SW480 (cell line): ENCODE data around the gene COL4A1.

ENCODE experiments used
- DNase-seq: peaks from one replicate; pipeline ENCODE4 v3.0.0-alpha.2; 2016; ENCODE audit warnings: low spot score

COL4A1 gene

GRCh38 chr13:110306960-110307766 is at the start of gene COL4A1, which contains the start of gene COL4A2:
Gene COL4A1, minus strand, starts transcription at chr13:110307157. Its CDS starts 130 bp downstream, at chr13:110307027.
Gene COL4A2, plus strand, starts transcription at chr13:110307284. Its CDS starts 620 bp downstream, at chr13:110307904.
- no peak for DNase-seq

DNA sequence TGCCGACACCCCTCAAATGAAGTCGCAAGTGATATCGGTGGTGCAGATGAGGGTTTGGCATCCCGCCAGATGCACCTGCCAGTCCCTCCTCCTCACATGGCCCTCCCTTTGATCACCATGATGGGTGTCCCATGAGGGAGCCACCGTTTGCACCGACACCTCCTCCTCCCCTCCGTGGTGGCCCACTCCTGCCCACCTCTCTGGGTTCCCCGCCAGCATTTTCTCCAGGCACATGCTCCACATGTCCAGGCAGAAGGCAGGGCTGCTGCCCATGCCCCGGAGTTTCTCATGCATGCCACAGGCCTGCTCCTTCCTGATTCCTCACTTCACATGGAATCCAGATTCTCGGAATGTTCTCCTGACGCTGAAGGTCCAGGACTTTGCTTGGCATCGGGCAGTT is 49.4 kb upstream of the COL4A1 start:
- DNase-seq: no peak

DNA sequence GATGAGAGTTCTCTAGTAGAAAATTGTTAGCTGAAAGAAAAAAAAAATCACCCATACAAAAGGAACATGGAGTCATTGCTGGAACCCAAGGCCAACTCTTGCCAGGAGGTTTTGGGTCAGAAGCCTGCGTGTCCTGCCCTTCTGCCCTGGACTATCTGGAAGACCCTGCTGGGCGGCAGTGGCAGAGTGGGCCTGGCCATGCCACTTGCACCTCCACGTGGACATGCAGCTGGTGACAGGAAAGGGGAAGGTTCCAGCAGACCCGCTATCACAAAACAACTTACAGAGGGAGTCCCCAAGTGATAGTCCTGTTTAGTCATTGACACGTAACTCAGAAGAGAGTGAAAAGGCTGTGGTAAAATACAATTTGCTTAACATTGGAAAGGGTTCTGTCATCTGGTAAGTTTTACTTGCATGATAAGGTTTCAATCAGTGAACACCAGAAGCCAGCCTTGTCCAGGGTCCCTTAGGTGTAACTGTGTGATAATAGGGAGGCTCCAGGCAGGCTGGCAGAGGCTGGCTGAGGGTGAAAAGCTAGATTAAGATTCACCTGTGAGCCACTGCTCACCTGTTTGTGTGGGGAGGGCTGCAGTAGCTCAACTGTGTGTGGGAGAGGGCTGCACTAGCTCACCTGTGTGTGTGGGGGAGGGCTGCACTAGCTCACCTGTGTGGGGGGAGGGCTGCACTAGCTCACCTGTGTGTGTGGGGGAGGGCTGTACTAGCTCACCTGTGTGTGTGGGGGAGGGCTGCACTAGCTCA is 47.9 kb upstream of the COL4A1 start:
- no peak for DNase-seq

DNA sequence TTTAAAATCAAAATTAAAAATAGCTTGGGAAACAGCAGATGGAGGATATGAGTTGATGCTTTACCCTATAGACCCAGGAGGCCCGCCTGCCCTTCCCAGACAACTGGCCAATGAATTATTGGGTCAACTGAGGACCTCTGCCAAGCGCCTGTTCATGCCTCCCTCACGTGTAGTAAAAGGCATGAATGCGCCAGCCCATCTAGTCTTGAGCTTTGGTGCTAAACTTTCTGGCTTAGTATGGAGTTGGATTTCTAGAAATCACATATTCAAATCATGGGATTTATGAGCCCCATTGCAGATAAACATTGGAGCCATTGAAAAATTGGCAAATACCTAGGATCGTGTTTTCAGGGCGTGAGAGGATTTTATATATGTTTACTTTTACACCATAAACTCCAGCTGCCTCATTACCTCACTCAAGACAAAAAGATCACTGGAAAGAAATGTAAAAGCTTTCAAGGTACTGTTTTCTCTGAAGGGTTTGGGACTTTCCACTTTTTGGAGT is 47.2 kb upstream of the COL4A1 start:
- no peak for DNase-seq

DNA sequence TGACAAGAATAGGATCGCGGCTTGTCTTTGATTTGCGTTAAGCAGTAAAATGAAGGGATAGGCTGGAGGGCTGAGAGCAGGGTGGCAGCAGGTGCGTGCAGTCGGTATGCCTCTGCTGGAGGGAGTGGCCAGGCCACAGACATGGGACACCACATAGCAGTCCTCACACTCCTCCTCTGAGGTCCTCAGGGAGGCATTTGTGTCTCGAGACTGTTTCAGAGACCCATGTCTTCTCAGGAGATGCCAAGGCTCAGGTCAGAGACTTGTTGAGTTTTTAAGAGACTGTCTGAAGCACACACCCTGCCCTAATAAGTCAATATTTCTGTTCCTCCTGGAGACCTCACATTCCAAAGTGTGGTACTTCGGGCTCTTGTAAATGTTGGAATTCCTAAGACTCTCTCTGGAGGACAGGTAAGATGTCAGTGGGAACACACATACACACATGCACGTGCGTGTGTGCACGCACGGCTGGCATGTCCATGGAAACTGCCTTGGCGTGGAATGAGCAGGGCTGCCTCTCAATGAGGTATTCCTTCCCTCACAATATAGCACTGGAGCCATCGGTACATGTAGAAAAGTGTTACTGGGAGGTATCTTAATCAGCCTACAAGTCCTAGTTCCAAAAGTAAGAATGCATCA is 46.5 kb upstream of the COL4A1 start:
- DNase-seq: peak; percentile 28

DNA sequence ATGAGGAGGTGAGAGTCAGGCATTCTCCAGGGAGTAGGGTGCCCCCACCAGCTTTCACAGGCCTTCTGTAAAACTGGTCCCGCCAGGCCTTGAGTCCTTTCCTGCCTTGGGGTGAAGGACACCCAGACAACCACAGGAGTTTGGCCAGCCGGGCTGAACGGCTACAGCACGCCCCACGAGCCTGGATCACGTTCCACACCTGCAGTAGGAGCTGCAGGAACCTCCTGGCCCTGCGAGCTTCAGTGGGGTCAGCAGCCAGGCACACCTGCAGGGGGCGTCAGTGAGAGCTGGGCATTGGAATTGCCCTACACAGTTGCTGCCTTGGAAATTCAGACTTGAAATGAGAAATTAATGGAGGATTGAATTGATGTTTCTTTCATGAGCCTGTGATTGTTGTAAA is 45.8 kb upstream of the COL4A1 start:
- no peak for DNase-seq

DNA sequence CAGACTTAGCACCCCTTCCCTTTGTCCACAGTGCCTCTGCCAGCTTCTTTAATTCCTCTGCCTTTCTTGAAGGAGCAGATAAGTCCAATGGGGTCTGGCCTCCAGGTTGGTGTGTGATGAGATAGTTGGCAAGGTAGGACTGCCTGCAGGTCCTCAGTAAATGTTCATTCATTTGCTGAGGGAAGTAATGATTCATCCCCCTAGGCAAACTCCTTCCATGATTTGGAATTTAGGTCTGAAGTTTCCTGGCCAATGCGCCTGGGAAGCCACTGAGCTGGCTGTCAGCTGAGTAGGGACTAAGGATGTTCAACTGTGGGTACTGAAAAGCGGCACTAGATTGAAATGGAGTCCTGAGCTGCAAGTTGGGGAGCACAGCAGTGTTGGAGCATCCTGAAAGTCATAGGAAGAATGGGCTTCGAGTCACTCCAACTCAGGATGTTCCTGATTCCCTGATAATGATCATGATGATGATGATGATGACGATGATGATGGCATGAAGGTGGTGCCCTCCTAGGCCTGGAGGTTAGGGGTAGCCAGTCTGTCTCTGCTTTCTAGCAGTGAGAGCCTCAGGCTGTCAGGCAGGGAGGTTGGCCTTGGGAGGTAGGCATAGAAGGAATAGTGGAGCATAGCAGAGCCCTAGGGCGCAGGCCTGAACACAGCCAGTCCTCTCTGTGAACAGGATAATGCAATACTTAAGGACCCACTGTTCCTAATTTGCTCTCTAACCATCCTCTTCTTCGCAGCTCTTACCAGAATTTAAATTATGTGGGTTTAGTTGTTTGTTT is 44.9 kb upstream of the COL4A1 start:
- DNase-seq: no peak

- no peak for DNase-seq
Observed at GRCh38 chr13:110350509-110350908, 43.6 kb upstream of the COL4A1 start.

GRCh38 chr13:110350049-110350448 is 43.1 kb upstream of the COL4A1 start:
- DNase-seq: no peak

GRCh38 chr13:110349239-110349638 is 42.3 kb upstream of the COL4A1 start:
- DNase-seq: no peak

DNA sequence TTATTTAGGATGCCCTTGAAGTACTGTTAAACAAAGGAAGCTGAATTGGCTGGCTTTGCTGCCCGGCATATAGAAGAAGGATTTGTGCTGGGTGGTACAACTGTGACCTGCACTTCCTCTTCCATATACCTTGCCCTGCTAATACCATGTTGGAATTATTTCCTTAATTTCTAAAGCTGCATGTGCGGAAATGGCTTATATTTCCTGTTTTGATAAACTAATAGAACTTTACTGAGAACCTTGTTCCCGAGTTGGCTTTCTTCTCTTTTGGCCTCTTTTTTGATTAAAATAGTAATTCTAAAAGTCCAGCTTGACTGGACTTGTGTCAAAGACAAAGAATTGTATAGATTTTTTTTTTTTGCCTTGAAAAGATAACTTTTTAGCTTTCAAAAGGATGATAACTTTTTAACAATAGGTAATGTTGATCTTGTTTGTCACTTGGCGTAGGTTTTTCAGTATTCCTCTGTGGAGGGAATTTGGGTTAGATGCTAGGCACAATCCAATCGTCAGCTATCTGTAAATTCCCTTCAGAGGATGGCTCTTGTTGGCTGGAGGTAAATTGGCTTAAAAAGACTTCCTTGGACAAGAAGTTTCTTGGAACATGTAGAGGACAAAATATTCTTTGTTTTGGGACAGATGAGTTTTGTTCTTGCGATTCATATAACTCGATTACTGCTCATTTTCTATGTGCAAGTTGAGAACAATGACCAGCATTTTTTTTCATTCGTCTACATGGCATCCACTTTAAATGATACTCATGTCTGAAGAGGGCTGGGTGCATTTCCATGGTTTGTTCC is 41.5 kb upstream of the COL4A1 start:
- DNase-seq: no peak

DNA sequence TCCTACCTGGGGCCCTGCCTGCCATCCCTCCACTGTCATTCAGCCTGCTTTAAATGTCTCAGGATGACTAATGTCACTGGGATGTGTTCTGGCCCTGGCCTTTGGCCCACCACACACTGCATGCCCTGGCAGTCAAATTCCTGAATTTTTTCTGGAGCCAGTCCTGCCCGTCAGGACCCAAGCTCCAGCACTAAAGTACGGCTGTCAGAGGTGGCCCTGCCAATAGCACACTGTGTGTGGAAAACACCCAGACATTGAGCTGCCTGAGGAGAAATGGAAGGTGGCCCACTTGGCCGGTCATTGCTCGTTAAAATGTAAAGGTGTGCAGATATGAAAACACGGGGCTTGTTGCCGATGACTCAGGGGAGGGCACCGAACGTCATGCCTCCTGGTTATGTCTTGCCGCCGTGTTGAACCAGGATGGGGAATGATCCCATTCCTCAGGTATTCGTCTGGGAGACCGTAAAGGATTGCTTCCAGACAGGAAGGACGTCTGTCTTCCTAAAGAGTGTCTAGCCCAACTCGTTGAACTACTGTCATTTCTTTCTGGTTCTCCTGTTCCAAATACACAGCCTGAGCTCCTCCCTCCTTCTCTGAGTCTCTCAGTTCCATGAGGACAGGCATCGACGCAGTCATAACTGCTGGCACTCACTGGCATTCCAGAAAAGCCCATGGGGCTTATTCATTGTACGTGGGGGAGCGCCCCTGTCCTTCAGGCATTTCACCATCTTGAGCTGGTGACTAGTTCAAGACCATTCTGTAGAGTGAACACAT is 40.8 kb upstream of the COL4A1 start:
- peak; percentile 81 for DNase-seq

GRCh38 chr13:110347088-110347487 is 40.1 kb upstream of the COL4A1 start:
- no peak for DNase-seq

DNA sequence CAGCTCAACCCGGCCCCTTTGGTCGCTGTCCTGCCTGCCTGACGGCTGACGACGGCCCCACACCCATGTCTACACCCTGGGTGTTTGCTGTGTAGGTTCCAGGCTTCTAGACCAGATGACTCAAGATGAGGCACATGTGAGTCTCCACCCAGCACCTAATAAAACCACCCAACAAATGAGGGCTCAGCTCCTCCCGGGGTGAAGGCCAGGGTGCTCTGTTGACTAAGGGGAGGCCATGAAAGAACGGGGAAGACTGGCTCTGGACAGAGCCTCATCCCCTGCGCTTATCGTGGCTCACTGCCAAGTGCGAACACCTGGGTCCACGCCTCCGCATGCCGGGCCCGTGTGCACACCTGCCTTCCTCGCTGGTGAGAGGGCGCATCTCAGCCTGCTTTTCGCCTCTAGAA is 39.7 kb upstream of the COL4A1 start:
- peak; percentile 38 for DNase-seq

DNA sequence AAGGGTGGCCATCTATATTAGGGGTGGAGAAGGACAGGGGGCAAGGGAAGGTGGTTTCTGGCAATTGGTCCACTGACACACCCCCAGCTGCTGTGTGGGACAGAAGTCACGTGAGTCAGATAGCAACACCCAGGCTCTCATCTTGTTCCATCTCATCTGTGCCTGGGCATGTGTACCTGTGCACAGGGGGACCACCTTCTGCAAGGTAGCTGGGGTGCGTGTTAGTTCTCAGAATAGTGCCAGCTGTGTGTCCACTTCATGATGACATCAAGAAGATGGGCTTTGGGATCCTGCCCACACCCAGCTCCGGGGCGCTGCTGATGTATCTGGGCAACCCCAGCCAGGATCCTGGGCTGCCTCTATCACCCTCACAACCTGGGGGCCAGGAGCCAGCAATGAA is 38.7 kb upstream of the COL4A1 start:
- DNase-seq: no peak

DNA sequence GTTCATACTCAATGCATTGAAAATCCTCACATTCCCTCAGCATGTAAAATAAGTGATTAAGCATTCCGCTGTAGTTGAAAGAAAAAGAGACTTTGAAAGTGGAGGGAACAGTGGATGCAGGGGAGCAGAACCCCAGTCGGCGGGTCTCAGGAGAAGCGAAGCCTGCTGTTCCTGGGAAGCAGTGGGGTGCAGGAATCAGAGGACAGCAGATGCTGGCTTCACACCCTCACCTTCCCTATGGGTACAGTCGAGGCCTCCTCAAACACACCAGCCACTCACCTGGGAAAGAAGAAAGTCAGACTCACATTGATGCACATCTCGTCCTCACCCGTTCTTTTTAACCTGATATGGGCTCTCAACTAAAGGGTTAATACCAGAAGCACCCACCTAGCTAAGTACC is 38.3 kb upstream of the COL4A1 start:
- DNase-seq: no peak

GRCh38 chr13:110344320-110344719 is 37.4 kb upstream of the COL4A1 start:
- DNase-seq: no peak

- DNase-seq: peak; percentile 44
Observed at GRCh38 chr13:110343241-110343865, 36.4 kb upstream of the COL4A1 start.

DNA sequence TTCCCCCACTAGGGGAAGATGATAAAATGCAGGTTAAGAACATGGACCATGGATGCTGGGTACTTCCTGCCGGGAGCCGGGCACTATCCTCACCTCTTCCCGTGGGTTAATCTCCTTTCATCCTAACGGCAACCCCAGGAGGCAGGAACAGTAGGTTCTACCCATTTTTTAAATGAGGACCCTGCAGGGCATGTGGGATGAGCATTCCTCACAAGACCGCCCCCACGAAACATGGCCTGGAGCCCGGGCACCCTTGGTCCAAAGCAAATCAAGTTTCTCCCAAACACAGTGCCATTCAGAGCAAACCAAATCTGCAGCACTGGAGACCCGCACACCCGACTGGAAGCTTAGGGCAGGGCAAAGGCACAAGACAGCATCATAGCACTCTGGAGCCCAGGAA is 35.5 kb upstream of the COL4A1 start:
- no peak for DNase-seq
